Adipocyte (in vitro differentiated cells): ENCODE results near the gene CEACAM6.
"Not testable (repeated sequence)": the region's sequence is repeated elsewhere in the genome, so short reads cannot be mapped to it uniquely, and the experiment has no call there.

Experiments used
- DNase-seq: peaks from one replicate; pipeline ENCODE4 v3.0.0-alpha.2; 2015; ENCODE audit warnings: low read depth
- H3K27me3 ChIP-seq: replicated peaks from 2 replicates; pipeline ENCODE4 v1.7.0; 2013; ENCODE audit warnings: mild to moderate bottlenecking, low read length, moderate library complexity; ENCODE audit not compliant: control insufficient read depth, insufficient read depth
- H3K36me3 ChIP-seq: 2 replicates; pipeline ENCODE4 v1.7.0; 2013; ENCODE audit warnings: low read length, mild to moderate bottlenecking, moderate library complexity; ENCODE audit not compliant: control insufficient read depth, insufficient read depth, severe bottlenecking
- H3K4me1 ChIP-seq: 2 replicates; pipeline ENCODE4 v1.7.0; 2013; ENCODE audit warnings: mild to moderate bottlenecking, low read length, moderate library complexity; ENCODE audit not compliant: control insufficient read depth, insufficient read depth
- H3K4me3 ChIP-seq: 2 replicates; pipeline ENCODE4 v1.7.0; 2013; ENCODE audit warnings: mild to moderate bottlenecking, low read length, moderate library complexity
- H3K9ac ChIP-seq: 2 replicates; pipeline ENCODE4 v1.7.0; 2013; ENCODE audit warnings: mild to moderate bottlenecking, low read length, moderate library complexity
- H3K9me3 ChIP-seq: 2 replicates; pipeline ENCODE4 v1.7.0; 2013; ENCODE audit warnings: mild to moderate bottlenecking, low read length, moderate library complexity; ENCODE audit not compliant: control insufficient read depth

CEACAM6 gene

GRCh38 chr19:41755328-41755913 lies at the start of gene CEACAM6:
CEACAM6 (plus strand) TSS chr19:41755530; CDS start chr19:41755639, 109 bp downstream.
- Histone ChIP-seq H3K4me1 (no peaks in the 10 kb centered on the region), H3K9ac (no peak within 1 kb of the TSS), H3K4me3 (no peak within 1 kb of the TSS), H3K36me3 (no peaks in the 10 kb centered on the region), H3K27me3 (peaks cover 57% of the 10 kb centered on the region), H3K9me3 (no peaks in the 10 kb centered on the region)
- DNase-seq, result no peak

DNA sequence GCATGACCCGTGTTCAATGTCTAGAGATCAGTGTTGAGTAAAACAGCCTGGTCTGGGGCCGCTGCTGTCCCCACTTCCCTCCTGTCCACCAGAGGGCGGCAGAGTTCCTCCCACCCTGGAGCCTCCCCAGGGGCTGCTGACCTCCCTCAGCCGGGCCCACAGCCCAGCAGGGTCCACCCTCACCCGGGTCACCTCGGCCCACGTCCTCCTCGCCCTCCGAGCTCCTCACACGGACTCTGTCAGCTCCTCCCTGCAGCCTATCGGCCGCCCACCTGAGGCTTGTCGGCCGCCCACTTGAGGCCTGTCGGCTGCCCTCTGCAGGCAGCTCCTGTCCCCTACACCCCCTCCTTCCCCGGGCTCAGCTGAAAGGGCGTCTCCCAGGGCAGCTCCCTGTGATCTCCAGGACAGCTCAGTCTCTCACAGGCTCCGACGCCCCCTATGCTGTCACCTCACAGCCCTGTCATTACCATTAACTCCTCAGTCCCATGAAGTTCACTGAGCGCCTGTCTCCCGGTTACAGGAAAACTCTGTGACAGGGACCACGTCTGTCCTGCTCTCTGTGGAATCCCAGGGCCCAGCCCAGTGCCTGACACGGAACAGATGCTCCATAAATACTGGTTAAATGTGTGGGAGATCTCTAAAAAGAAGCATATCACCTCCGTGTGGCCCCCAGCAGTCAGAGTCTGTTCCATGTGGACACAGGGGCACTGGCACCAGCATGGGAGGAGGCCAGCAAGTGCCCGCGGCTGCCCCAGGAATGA lies 48.4 kb upstream of the CEACAM6 start:
- no peak for DNase-seq
- H3K9ac ChIP-seq, result no peak overlapping the region

GRCh38 chr19:41707502-41707812 lies 47.9 kb upstream of the CEACAM6 start:
- Histone ChIP-seq H3K9me3 (no peaks in the 10 kb centered on the region), H3K4me1 (peaks cover under 1% of the 10 kb centered on the region), H3K4me3 (no peak overlapping the region), H3K9ac (no peak overlapping the region), H3K36me3 (no peaks in the 10 kb centered on the region), H3K27me3 (peaks cover 56% of the 10 kb centered on the region)
- no peak for DNase-seq

More for the DNA sequence above, 48.4 kb upstream of the CEACAM6 start:
- H3K36me3 ChIP-seq, result no peaks in the 10 kb centered on the region
- H3K4me1 ChIP-seq, result peaks cover 6% of the 10 kb centered on the region
- no peak overlapping the region for H3K4me3 ChIP-seq
- peaks cover 55% of the 10 kb centered on the region for H3K27me3 ChIP-seq
- no peaks in the 10 kb centered on the region for H3K9me3 ChIP-seq

DNA sequence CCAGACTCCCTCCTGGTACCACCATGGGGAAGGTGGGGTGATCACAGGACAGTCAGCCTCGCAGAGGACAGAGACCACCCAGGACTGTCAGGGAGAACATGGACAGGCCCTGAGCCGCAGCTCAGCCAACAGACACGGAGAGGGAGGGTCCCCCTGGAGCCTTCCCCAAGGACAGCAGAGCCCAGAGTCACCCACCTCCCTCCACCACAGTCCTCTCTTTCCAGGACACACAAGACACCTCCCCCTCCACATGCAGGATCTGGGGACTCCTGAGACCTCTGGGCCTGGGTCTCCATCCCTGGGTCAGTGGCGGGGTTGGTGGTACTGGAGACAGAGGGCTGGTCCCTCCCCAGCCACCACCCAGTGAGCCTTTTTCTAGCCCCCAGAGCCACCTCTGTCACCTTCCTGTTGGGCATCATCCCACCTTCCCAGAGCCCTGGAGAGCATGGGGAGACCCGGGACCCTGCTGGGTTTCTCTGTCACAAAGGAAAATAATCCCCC lies 47.4 kb upstream of the CEACAM6 start:
- no peak for DNase-seq
- Histone ChIP-seq H3K9me3 (no peaks in the 10 kb centered on the region), H3K9ac (no peak overlapping the region), H3K27me3 (peaks cover 56% of the 10 kb centered on the region), H3K4me1 (no peaks in the 10 kb centered on the region), H3K4me3 (no peak overlapping the region), H3K36me3 (no peaks in the 10 kb centered on the region)

DNA sequence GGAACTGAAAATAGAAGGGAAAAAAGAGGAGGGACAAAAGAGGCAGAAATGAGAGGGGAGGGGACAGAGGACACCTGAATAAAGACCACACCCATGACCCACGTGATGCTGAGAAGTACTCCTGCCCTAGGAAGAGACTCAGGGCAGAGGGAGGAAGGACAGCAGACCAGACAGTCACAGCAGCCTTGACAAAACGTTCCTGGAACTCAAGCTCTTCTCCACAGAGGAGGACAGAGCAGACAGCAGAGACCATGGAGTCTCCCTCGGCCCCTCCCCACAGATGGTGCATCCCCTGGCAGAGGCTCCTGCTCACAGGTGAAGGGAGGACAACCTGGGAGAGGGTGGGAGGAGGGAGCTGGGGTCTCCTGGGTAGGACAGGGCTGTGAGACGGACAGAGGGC lies 46.8 kb upstream of the CEACAM6 start, which contains the start of gene CEACAM5:
CEACAM5 (plus strand) TSS at position 146 of the 400 bp plus-strand sequence; CDS start at position 252, 106 bp downstream.
- Histone ChIP-seq H3K4me1 (no peaks in the 10 kb centered on the region), H3K4me3 (no peak within 1 kb of the TSS), H3K36me3 (no peaks in the 10 kb centered on the region), H3K9ac (no peak within 1 kb of the TSS), H3K9me3 (no peaks in the 10 kb centered on the region), H3K27me3 (peaks cover 56% of the 10 kb centered on the region)
- DNase-seq, result no peak

DNA sequence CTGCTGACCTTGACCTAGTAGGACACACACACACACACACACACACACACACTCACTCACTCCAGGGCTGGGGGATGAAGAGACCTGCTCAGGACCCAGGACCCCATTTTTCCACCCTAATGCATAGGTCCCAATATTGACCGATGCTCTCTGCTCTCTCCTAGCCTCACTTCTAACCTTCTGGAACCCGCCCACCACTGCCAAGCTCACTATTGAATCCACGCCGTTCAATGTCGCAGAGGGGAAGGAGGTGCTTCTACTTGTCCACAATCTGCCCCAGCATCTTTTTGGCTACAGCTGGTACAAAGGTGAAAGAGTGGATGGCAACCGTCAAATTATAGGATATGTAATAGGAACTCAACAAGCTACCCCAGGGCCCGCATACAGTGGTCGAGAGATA lies 45.8 kb upstream of the CEACAM6 start:
- not testable (repeated sequence) for H3K9me3 ChIP-seq, H3K4me1 ChIP-seq, H3K4me3 ChIP-seq, DNase-seq, H3K36me3 ChIP-seq, H3K9ac ChIP-seq
- peaks cover 53% of the 10 kb centered on the region for H3K27me3 ChIP-seq

DNA sequence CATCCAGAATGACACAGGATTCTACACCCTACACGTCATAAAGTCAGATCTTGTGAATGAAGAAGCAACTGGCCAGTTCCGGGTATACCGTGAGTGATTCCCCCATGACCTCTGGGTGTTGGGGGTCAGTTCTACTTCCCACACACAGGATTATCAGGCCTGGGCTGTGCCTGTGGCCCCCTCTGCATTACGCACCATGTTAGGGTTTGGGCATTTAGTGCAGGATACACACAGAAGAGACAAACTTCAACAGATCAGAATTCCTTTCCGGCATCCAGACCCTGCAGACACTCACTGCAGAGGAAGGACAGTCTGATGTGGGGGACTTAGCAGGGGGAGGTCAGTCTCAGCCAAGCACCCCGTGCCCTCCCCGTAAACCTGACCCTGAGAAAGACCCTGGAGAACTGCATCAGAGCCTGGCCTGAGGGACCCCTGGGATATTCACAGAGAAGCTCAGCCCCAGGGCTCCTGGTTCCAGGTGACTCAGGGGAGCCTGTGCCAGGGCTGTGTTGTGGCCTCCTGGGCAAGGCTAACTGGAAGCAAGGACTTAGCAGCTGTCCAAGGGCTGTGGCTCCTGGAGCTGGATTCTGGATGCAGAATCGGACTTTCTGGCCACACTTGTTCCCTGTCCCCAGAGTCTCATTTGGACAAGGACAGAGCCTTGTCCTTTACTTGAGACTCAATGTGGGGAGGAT lies 45.2 kb upstream of the CEACAM6 start:
- Histone ChIP-seq H3K4me1 (no peaks in the 10 kb centered on the region), H3K27me3 (peaks cover 49% of the 10 kb centered on the region), H3K9me3 (no peaks in the 10 kb centered on the region)

DNA sequence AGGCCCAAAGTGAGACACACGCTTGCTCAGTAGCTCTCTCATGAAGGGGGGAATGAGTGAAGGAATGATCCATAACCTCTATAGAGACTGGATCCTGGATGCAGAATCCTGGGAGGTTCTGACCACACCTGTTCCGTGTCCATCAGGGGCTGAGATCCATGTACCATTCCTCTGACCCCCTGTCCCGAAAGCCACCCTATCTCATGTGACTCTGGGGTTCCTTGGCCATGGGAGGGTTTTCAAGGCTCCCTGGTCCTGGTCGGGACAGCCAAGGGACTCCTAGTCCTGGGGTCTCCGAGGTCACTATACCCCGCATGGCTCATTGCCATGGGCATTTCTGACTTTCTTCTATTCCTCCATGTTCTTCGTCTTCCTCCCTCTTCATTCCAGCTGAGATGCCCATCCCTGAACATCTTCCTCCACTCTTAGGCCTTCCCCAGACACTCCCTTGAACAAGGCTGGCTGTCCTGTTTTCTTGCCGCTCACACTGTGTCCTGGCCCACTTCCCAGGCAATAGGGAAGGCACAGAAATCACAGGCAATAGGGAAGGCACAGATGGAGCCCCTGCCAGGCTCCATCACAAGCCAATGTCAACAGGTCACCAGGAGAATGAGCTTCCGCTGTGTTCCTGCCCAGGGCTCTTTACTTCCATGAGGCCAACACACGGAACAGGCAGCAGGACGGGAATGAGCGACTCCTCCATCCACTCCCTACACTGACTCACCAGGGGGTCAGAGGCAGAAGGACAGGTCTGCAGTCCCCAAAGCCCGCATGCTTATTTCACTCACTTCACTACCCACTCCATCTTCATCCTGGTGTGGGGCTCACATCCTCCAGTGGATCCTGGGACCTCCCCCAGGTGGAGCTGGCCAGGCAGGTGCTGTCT lies 43.7 kb upstream of the CEACAM6 start:
- no peaks in the 10 kb centered on the region for H3K36me3 ChIP-seq
- H3K9me3 ChIP-seq, result no peaks in the 10 kb centered on the region
- DNase-seq, result no peak
- no peaks in the 10 kb centered on the region for H3K4me1 ChIP-seq
- H3K4me3 ChIP-seq, result no peak overlapping the region
- no peak overlapping the region for H3K9ac ChIP-seq
- H3K27me3 ChIP-seq, result peaks cover 37% of the 10 kb centered on the region

More for the DNA sequence above, 45.2 kb upstream of the CEACAM6 start:
- no peak overlapping the region for H3K4me3 ChIP-seq
- no peak overlapping the region for H3K9ac ChIP-seq
- no peak for DNase-seq
- no peaks in the 10 kb centered on the region for H3K36me3 ChIP-seq

DNA sequence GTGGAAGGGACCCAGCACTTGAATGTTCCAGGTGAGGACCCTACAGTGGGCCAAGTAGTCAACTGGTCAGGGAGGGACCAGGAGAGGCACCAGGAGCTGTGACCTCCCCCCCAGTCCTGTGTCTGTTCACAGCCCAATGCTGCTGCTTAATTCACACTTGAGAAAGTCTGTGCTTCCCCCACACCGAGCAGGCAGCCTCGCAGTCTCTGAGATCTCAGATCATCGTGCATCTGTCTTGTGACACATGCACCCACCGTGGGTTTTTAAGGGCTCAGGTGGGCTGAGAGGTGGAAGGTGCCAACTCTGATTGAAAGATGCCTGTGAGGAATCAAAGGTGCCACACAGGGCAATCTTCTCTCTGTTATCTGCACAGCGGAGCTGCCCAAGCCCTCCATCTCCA lies 40.7 kb upstream of the CEACAM6 start:
- Histone ChIP-seq H3K9me3 (no peaks in the 10 kb centered on the region), H3K4me3 (no peak overlapping the region), H3K27me3 (peaks cover 17% of the 10 kb centered on the region), H3K9ac (no peak overlapping the region), H3K4me1 (no peaks in the 10 kb centered on the region), H3K36me3 (no peaks in the 10 kb centered on the region)
- no peak for DNase-seq

- H3K36me3 ChIP-seq, result no peaks in the 10 kb centered on the region
- no peaks in the 10 kb centered on the region for H3K9me3 ChIP-seq
- no peak for DNase-seq
- H3K4me1 ChIP-seq, result no peaks in the 10 kb centered on the region
- H3K9ac ChIP-seq, result no peak overlapping the region
- H3K4me3 ChIP-seq, result no peak overlapping the region
- peaks cover 10% of the 10 kb centered on the region for H3K27me3 ChIP-seq
Measured at GRCh38 chr19:41718761-41719160, 36.6 kb upstream of the CEACAM6 start.
